HCT116 (cell line): ENCODE results near the gene FTCDNL1.

Experiments
- ATF3 ChIP-seq: IDR thresholded peaks from 2 replicates; pipeline ENCODE4 v1.6.1; 2012
- CTCF ChIP-seq, 3 experiments: fragments of 200-600 bp in 1 of 3; sonication (generic) in 1 of 3; IDR thresholded peaks in 2 of 3; conservative IDR thresholded peaks in 1 of 3; 2 replicates each; pipeline ENCODE4 v1.5.1; 2012 to 2017; ENCODE audit warnings: low read depth in 2 of 3, low read length in 2 of 3, antibody characterized with exemption in 1 of 3, borderline replicate concordance in 1 of 3, control low read depth in 1 of 3, mild to moderate bottlenecking in 1 of 3, mixed read lengths in 1 of 3, mixed run types in 1 of 3, moderate library complexity in 1 of 3; ENCODE audit not compliant: insufficient read depth in 1 of 3
- EGR1 ChIP-seq: IDR thresholded peaks from 2 replicates; pipeline ENCODE4 v1.6.1; 2012; ENCODE audit warnings: low read depth
- EZH2 ChIP-seq: fragments of 200-600 bp; sonication (generic); IDR thresholded peaks from 2 replicates; pipeline ENCODE4 v1.6.1; 2017; ENCODE audit warnings: antibody characterized with exemption, mixed run types
- JUND ChIP-seq: IDR thresholded peaks from 2 replicates; pipeline ENCODE4 v1.6.1; 2012
- POLR2A ChIP-seq: IDR thresholded peaks from 2 replicates; pipeline ENCODE4 v1.7.0; 2011; ENCODE audit warnings: borderline replicate concordance; ENCODE audit not compliant: insufficient read depth, insufficient read length; ENCODE audit errors: extremely low read depth
- POLR2AphosphoS5 ChIP-seq: IDR thresholded peaks from 2 replicates; pipeline ENCODE4 v1.6.1; 2011; ENCODE audit warnings: mild to moderate bottlenecking, low read depth, low read length, moderate library complexity
- RAD21 ChIP-seq: IDR thresholded peaks from 2 replicates; pipeline ENCODE4 v1.6.1; 2012; ENCODE audit warnings: low read depth, mild to moderate bottlenecking
- SIN3A ChIP-seq: IDR thresholded peaks from 2 replicates; pipeline ENCODE4 v1.6.1; 2012; ENCODE audit warnings: low read depth
- SP1 ChIP-seq: IDR thresholded peaks from 2 replicates; pipeline ENCODE4 v1.6.1; 2012; ENCODE audit warnings: low read depth
- SRF ChIP-seq: IDR thresholded peaks from 2 replicates; pipeline ENCODE4 v1.6.1; 2012; ENCODE audit warnings: low read depth
- TCF7L2 ChIP-seq: IDR thresholded peaks from 2 replicates; pipeline ENCODE4 v1.7.0; 2011; ENCODE audit warnings: borderline replicate concordance, inconsistent platforms; ENCODE audit not compliant: insufficient read depth, insufficient read length; ENCODE audit errors: extremely low read depth
- ZNF274 ChIP-seq: fragments of 200-500 bp; sonication (Bioruptor generic); IDR thresholded peaks from 2 replicates; pipeline ENCODE4 v1.6.1; 2014; ENCODE audit warnings: mild to moderate bottlenecking, low read depth, low read length, inconsistent platforms

- no peak for TF ChIP-seq POLR2AphosphoS5
- TF ChIP-seq ZNF274, result no peak
- no peak for TF ChIP-seq CTCF (IDR thresholded peaks at IDR 0.05 in 2 of 3, conservative IDR thresholded peaks at IDR 0.05 in 1 of 3; ENCODE audit: borderline replicate concordance in 1 of 3, insufficient read depth in 1 of 3, low read depth in 2 of 3, low read length in 2 of 3)
- TF ChIP-seq RAD21, result no peak
- TF ChIP-seq EGR1, result no peak
- TF ChIP-seq POLR2A, result no peak
- no peak for TF ChIP-seq EZH2
- TF ChIP-seq JUND, result no peak
- no peak for TF ChIP-seq SIN3A
- TF ChIP-seq TCF7L2, result no peak
- TF ChIP-seq SRF, result no peak
- no peak for TF ChIP-seq ATF3
- no peak for TF ChIP-seq SP1
Observed at GRCh38 chr2:199882667-199883066, 31.7 kb upstream of the FTCDNL1 start.
